CD4-positive, alpha-beta T cell treated with Interleukin-17A for 4 hours (primary cell): Measurements from ENCODE around the gene BTF3L4.
"Not testable (repeated sequence)": the region's sequence is repeated elsewhere in the genome, so short reads cannot be mapped to it uniquely, and the experiment has no call there.

Experiments used
- DNase-seq: peaks from one replicate; pipeline ENCODE4 v3.0.0-alpha.2; 2020; ENCODE audit warnings: mixed read lengths

BTF3L4 gene

GRCh38 chr1:52056163-52056936 lies at the start of gene BTF3L4:
TSS of gene BTF3L4 (plus strand) at chr1:52056295. CDS start at chr1:52059848, 3,553 bp downstream.
- peak; percentile 93 for DNase-seq

- DNase-seq: no peak
These were observed 48.7 kb upstream of the BTF3L4 start for GRCh38 chr1:52007215-52008002.

GRCh38 chr1:52008071-52008809 lies 47.9 kb upstream of the BTF3L4 start:
- DNase-seq: no peak

GRCh38 chr1:52022133-52022532 lies 34.0 kb upstream of the BTF3L4 start:
- no peak for DNase-seq

- no peak for DNase-seq
These were observed 29.8 kb upstream of the BTF3L4 start for GRCh38 chr1:52026278-52026677.

- no peak for DNase-seq
These were observed 27.8 kb upstream of the BTF3L4 start for GRCh38 chr1:52028328-52028727.

GRCh38 chr1:52028839-52029238 lies 27.3 kb upstream of the BTF3L4 start:
- not testable (repeated sequence) for DNase-seq

- no peak for DNase-seq
These were observed 23.8 kb upstream of the BTF3L4 start for GRCh38 chr1:52032124-52032784.

- DNase-seq: peak; percentile 17
These were observed 23.3 kb upstream of the BTF3L4 start for GRCh38 chr1:52032785-52033131.

- DNase-seq: peak; percentile 90
These were observed 22.7 kb upstream of the BTF3L4 start, which contains the start of gene KTI12 for GRCh38 chr1:52033190-52034049. TSS of gene KTI12 (minus strand) at chr1:52033810. CDS start at chr1:52033761, 49 bp downstream.

GRCh38 chr1:52034050-52034384 lies 22.1 kb upstream of the BTF3L4 start:
- no peak for DNase-seq

GRCh38 chr1:52037402-52037814 lies 18.7 kb upstream of the BTF3L4 start:
- no peak for DNase-seq

- no peak for DNase-seq
These were observed 18.2 kb upstream of the BTF3L4 start for GRCh38 chr1:52037909-52038308.

GRCh38 chr1:52041551-52042185 lies 14.4 kb upstream of the BTF3L4 start:
- DNase-seq: no peak

GRCh38 chr1:52045236-52045635 lies 10.9 kb upstream of the BTF3L4 start:
- no peak for DNase-seq

- not testable (repeated sequence) for DNase-seq
These were observed 10.4 kb upstream of the BTF3L4 start for GRCh38 chr1:52045666-52046195.

GRCh38 chr1:52049337-52049736 lies 6.8 kb upstream of the BTF3L4 start:
- DNase-seq: not testable (repeated sequence)

GRCh38 chr1:52053862-52054261 lies 2.2 kb upstream of the BTF3L4 start:
- no peak for DNase-seq

- no peak for DNase-seq
These were observed 1.5 kb upstream of the BTF3L4 start for GRCh38 chr1:52054496-52055065.

- DNase-seq: peak; percentile 78
These were observed 829 bp upstream of the BTF3L4 start, which contains the start of gene TXNDC12 for GRCh38 chr1:52055066-52055865. TSS of gene TXNDC12 (minus strand) at chr1:52055191. CDS start at chr1:52055096, 95 bp downstream.
